Activated CD4-positive, alpha-beta T cell treated with anti-CD3 and anti-CD28 coated beads, Interleukin-10, Interleukin-2, amounts not matched to agents 100 ng/mL and 50 ng/mL, durations not matched to agents 16 hours and 8 hours (primary cell): Measurements from ENCODE around the gene PGLYRP4.
"Not testable (repeated sequence)": the region's sequence is repeated elsewhere in the genome, so short reads cannot be mapped to it uniquely, and the experiment has no call there.

ENCODE experiments used
- DNase-seq: peaks from one replicate; pipeline ENCODE4 v3.0.0-alpha.2; 2020

The PGLYRP4 gene

GRCh38 chr1:153355445-153356071 lies 6.9 kb upstream of the PGLYRP4 start:
- peak; percentile 72 for DNase-seq

GRCh38 chr1:153354515-153355193 lies 6.0 kb upstream of the PGLYRP4 start:
- DNase-seq: no peak

- DNase-seq: peak; percentile 10
Observed at GRCh38 chr1:153353226-153353947, 4.7 kb upstream of the PGLYRP4 start.

DNA sequence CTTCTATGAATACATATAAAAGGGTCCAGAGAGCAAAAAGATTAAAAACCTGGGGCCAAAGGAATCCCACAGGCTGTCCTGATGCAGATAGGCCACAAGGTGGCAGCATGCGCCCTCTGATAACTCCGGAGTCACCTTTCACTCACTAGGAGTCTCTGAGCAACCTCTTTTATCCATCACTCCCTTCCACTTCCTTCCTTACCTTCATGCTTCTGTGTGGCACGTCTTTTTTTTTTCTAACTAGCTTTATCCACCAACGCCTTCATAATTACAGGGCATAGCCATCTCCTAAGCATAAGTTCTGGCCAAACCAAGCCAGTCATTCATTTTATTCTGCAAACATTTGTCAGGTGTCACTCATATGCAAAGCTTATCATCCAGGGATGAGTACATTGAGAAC lies 3.9 kb upstream of the PGLYRP4 start:
- DNase-seq: peak; percentile 72

DNA sequence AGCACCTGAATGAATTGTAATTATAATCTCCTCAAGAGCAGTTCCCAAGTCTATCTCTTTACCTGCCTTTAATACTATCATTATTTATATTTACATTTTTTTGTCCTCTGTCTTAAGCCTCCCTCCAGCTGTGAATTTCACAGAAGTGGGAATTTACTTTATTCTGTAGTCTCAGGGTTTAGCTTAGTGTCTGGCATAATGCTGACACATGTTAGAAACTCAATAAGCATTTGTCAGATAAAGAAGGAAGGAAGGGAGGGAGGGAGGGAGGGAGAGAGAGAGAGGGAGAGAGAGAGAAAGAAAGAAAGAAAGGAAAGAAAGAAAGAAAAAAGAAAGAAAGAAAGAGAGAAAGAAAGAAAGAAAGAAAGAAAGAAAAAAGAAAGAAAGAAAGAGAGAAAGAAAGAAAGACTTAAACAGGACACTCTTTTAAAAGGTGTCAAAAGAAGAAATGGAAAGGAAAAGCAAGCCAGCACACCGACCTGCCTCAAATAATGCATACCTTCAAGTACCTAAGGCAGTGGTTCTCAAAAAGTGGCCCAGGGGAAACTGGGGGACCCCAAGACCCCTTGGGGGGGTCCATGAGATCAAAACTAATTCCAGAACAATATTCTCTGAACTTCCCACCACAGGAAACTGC lies 1.8 kb upstream of the PGLYRP4 start:
- DNase-seq: no peak

DNA sequence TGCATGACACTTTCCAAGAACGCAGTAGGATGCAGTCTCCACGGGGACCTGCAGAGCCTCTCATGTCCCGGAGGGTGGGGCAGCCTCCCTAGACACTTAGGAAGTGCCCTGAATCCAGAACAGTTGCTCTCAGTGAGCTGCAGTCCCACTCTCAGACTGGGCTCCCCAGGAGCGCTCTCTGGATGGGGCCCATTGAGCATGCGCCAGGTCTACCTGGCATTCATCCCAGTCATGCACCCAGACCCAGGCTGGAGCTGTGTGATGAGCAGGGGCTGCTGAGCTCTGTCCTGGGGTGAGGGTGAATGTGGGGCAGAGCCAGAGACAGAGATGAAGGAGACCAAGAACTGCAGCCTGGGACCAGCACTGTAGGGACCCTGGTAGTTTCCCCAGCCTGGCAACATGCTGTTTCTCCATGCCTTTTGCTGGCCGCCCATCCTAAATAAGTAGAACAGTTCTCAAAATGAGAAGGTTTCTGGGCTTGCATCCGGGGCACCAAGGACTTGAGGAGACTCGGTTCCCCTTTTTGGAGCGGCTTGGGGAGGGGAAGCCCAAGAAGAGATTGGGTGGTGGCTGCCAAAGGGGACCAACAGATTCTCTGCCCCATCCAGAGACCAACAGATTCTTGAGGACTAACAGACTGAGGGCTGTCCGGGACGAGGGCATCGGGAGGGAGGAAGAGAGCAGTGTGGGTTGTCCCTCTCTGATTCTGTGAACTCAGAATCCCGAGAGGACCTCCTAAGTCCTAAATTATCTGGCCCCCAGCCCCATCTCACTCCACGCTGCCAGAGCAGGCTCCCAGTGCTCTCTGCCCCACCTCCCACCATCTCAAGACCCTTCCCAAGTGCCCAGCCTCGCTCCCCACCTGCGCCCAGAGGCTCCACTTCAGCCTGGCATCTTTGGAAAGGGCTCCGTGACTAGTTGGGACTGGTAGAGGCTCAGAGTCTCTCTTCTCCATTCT lies 1.0 kb upstream of the PGLYRP4 start:
- DNase-seq: no peak

DNA sequence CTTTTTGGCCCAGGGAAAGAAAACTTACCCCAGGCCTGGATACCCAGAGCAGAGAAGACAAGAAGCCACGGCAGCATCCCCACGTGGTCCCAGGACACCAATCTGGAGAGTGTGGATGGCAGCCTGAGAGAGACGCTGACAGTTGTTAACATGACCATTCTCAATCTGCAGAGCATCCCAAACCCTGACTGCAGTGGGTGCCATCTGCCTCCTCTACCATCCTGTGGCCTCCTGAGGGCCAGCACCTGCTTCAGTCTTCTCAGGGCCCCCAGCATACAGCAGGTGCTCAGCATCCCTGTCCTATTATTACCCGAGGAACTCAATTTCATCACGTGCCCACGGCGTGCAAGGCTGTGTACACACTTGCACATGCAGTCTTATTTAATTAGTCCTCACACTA lies 785 bp downstream of the PGLYRP4 start:
- no peak for DNase-seq

GRCh38 chr1:153347049-153347448 lies 1.6 kb downstream of the PGLYRP4 start:
- not testable (repeated sequence) for DNase-seq

- no peak for DNase-seq
Observed at GRCh38 chr1:153346077-153346723, 2.4 kb downstream of the PGLYRP4 start.

GRCh38 chr1:153345187-153346076 lies 3.2 kb downstream of the PGLYRP4 start:
- DNase-seq: no peak

DNA sequence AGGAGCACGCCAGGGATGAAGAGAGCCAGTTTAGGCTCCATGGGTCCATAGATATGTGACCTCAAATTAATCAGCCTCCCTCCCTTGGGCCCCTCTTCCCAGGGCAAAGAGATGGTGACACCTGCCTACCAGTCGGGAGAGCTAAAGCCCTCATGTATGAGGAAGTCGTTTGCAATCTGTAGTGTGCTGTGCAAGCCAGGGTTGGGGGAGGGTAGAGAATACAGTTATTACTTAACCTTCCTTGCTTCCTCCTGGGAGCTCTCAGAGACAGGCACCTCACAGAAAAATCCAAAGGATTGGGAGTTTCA lies 4.0 kb downstream of the PGLYRP4 start:
- DNase-seq: no peak

DNA sequence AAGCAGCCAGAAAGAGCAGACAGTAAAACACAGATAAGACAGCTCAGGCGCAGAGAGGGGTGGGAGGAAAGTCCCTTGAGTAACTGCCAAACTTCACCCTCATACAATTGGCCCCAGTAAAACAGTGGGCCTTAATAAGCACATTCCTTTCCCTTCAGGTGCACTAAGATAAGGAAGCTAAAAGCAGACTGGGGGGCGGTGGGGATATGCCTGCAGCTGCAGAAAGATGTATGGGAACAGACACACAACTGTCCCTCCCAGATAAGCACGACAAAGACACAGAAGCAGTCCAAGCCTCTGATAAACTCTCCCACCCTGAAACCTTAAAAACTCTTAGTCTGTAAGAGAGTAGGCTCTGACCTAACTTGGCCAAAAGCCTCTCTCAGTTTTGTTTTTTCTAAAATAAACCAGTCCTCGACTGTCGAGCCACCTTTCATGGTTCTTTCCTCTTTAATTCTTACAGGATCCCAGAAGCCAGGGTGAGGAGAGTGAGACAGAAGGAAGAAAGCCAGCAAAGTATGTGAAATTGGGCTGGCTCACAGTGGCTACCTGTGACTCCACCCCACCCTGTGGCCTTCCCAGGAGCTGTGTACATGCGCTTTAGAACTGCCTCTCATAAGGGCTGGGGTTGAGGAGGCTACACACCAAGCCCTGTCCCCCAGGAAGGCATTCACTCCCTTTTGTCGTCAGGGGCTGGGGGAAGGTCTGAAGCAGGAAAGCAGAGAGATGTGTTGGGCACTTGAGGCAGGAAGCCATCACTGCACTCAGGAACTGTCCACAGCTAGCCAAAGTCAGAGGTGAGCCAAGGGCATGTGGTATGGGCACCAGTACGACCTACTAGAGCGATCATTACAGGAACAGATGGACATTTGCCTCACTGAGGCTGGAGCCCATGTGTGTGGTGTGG lies 4.6 kb downstream of the PGLYRP4 start:
- peak; percentile 23 for DNase-seq

DNA sequence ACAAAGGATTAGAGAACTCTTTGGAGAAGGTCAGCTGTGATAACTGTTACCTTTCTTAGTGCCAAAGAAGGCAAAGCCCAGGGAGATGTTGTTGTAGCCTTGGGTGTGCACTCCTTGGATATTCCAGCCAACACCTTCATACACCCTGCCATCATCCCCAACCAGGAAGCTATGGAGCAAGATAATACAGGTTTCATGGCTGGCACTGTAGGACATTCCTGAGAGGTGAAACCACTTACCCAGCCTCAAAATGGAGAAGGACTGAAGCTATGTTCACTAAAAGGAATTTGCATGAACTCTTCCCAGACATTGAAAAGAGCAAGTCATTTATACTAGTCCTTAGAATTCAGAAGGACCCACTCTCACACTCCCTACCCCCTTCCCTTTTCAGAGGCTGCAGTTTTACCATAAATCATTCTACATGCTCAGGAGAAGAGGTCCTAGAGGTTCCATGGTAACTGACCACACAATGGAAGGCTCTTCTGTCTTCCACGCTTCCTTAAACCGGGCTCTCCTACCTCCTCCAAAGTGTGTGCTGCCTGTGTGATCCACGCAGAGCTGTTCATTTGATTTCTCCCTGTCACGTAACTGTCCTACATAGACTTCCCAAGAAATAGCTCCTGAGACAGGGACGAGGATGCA lies 5.5 kb downstream of the PGLYRP4 start:
- DNase-seq: no peak

DNA sequence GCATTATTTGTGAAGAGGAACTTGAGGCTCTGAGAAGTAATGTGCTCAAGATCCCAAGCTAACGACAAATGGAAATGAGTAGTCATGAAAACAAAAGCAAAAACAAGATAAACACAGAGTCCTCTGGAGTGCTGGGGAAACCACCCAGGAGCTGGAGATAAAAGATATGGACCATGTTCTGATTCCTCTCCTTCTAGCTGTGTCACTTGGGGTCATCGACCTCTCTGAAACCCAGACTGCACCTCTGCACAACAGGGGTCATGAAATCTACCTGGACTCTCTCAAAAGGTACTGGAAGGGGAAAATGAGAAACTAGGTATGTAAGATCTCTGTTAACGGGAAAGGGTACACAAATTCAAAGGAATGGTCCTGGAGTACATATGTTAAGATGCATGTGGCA lies 6.5 kb downstream of the PGLYRP4 start:
- no peak for DNase-seq

DNA sequence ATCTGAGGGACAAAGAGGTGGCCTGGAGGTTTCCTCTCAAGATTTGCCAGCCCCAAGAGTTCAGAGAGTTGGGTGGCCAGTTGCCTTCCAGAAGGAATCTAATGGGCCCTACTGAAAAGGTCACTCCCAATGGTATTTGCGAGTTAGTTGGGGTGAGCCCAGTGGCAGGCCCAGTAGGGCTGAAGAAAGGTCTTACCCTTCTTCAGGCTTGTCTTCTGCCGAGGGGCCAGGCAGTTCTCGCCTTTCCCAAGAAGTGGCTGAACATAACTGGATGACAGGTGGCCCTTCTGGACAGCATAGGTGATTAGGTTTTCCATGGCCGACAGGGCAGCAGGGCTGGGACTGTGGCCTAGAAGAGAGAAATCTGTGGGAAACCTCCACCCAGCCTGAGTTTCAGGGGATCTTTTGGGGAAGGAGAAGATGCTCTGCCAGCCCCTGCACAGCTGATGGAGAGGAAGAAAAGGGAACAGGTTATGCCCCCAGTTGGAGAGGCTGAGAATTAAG lies 7.2 kb downstream of the PGLYRP4 start:
- no peak for DNase-seq

DNA sequence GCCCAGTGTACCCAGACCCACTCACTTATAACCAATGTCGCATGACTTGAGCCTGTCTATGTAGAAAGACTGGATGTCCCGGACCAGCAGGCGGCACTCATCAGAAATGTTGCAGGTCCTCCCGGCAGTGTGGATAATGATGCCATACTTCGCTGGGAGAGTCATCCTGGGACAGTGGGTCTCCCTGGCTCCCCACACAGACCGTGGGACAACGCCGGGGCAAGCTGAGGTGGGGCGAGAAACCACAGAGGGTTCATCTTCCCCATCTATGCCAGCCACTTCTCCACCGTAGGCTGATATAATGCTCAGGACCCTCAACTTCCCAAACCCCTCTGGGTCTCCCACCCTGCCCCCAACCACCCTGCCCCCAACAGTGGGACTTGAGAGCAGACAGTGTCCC lies 8.3 kb downstream of the PGLYRP4 start:
- DNase-seq: no peak

- no peak for DNase-seq
Observed at GRCh38 chr1:153339802-153340201, 8.8 kb downstream of the PGLYRP4 start.

GRCh38 chr1:153337980-153338853 lies 10.4 kb downstream of the PGLYRP4 start:
- no peak for DNase-seq
